Brain microvascular endothelial cell (primary cell): ENCODE measurements around the gene DDIT4L.

Experiments
- DNase-seq: peaks from one replicate; pipeline ENCODE4 v3.0.0-alpha.2; 2020
- H3K27ac ChIP-seq: fragments of 250-450 bp; sonication (Bioruptor Pico); 2 replicates; pipeline ENCODE4 v1.5.1; 2020; ENCODE audit warnings: mild to moderate bottlenecking, moderate library complexity
- H3K27me3 ChIP-seq: fragments of 250-450 bp; sonication (Bioruptor Pico); replicated peaks from 2 replicates; pipeline ENCODE4 v1.5.1; 2020; ENCODE audit warnings: mild to moderate bottlenecking
- H3K36me3 ChIP-seq: fragments of 250-450 bp; sonication (Bioruptor Pico); replicated peaks from 2 replicates; pipeline ENCODE4 v1.5.1; 2020; ENCODE audit warnings: mild to moderate bottlenecking
- H3K4me3 ChIP-seq: 2 replicates; pipeline ENCODE4 v1.5.1; 2011; ENCODE audit warnings: low read depth, mild to moderate bottlenecking, control low read depth, low read length, moderate library complexity
- CTCF ChIP-seq: IDR thresholded peaks from 2 replicates; pipeline ENCODE4 v1.5.1; 2011; ENCODE audit warnings: low read depth, mild to moderate bottlenecking, moderate library complexity, low read length, control low read depth, inconsistent platforms; ENCODE audit errors: missing control alignments
- in situ Hi-C: cut with HindIII; loops from 2 replicates; pipeline ENCODE4 v1.10.0; 2017; ENCODE audit warnings: low sequenced_read_pairs, low pct_ligation_motif_present

DDIT4L gene

DNA sequence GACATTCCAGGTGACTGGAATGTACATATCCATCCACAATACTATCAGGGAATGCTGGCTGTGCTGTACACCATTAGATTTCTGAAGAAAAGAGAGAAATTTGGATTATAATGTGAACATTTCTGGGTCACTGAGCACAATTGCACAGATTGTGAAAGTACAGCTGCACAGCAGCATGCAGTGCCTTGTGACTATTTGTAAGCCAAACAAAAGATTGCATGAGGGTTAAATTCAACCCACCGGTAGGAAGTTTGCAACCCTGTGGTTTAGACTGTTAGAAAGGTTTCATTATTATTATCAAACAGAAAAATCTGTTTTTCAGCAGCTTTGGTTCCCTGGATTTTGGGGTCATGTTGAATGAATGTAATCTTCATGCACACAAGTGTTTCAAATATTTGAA lies 24.5 kb downstream of the DDIT4L start:
- H3K36me3 ChIP-seq, result no peaks in the 10 kb centered on the region
- H3K4me3 ChIP-seq, result no peak overlapping the region
- H3K27me3 ChIP-seq, result no peaks in the 10 kb centered on the region
- no peak overlapping the region for H3K27ac ChIP-seq
- DNase-seq, result no peak
- no peak for TF ChIP-seq CTCF
- in situ Hi-C loops, result no loop called here

- Histone ChIP-seq H3K4me3 (no peak overlapping the region), H3K27ac (no peak overlapping the region), H3K27me3 (no peaks in the 10 kb centered on the region), H3K36me3 (no peaks in the 10 kb centered on the region)
- TF ChIP-seq CTCF, result no peak
- in situ Hi-C loops, result no loop called here
- no peak for DNase-seq
These were observed 25.2 kb downstream of the DDIT4L start for GRCh38 chr4:100164808-100165760.

GRCh38 chr4:100162027-100162685 lies 28.1 kb downstream of the DDIT4L start:
- DNase-seq, result no peak
- no peaks in the 10 kb centered on the region for H3K36me3 ChIP-seq
- in situ Hi-C loops, result no loop called here
- H3K4me3 ChIP-seq, result no peak overlapping the region
- H3K27ac ChIP-seq, result no peak overlapping the region
- no peak for TF ChIP-seq CTCF
- H3K27me3 ChIP-seq, result no peaks in the 10 kb centered on the region

DNA sequence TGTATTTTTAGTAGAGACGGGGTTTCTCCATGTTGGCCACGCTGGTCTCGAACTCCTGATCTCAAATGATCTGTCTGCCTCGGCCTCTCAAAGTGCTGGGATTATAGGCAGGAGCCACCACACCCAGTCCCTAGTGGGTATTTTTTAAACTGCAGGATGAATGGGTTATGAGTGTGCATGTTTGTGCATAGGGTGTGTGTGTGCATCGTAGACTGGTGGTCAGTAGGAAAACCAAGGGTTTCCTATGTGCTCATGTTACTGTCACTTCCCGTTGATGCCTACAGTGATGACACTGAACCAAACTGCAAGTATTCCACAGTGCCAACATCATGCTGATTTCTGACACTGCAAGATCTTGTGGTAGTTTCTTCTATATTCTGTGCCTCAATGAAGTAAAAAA lies 41.1 kb downstream of the DDIT4L start:
- DNase-seq, result no peak
- no peak for TF ChIP-seq CTCF
- in situ Hi-C loops, result no loop called here

GRCh38 chr4:100147684-100148083 lies 42.6 kb downstream of the DDIT4L start:
- in situ Hi-C loops, result no loop called here
- no peak for TF ChIP-seq CTCF
- DNase-seq, result no peak

More for the DNA sequence above, 41.1 kb downstream of the DDIT4L start:
- H3K27ac ChIP-seq, result no peak overlapping the region
- H3K27me3 ChIP-seq, result no peaks in the 10 kb centered on the region
- no peaks in the 10 kb centered on the region for H3K36me3 ChIP-seq
- H3K4me3 ChIP-seq, result no peak overlapping the region

More at GRCh38 chr4:100147684-100148083, 42.6 kb downstream of the DDIT4L start:
- no peak overlapping the region for H3K4me3 ChIP-seq
- H3K36me3 ChIP-seq, result no peaks in the 10 kb centered on the region
- no peaks in the 10 kb centered on the region for H3K27me3 ChIP-seq
- H3K27ac ChIP-seq, result no peak overlapping the region
